Gastrocnemius medialis (tissue), 4 donors: ENCODE data around the gene ENPP1.

ENCODE experiments used
- POLR2A ChIP-seq, 2 donors: fragments of 450-650 bp; IDR thresholded peaks; one replicate each; pipeline ENCODE4 v1.6.1; 2017; ENCODE audit warnings: antibody characterized with exemption in 2 of 2, mild to moderate bottlenecking in 2 of 2, moderate library complexity in 2 of 2
- TF ChIP-seq, protein P1 (sequence below), 5 experiments: fragments of 450-650 bp in 3 of 5; fragments of 200-600 bp in 2 of 5; sonication (generic) in 2 of 5; IDR thresholded peaks in 4 of 5; conservative IDR thresholded peaks in 1 of 5; 1 replicate in 4 of 5; 2 replicates in 1 of 5; pipeline ENCODE4 v1.5.1; 2016 to 2019; ENCODE audit warnings: antibody characterized with exemption in 5 of 5, mild to moderate bottlenecking in 3 of 5, moderate library complexity in 3 of 5

DNA sequence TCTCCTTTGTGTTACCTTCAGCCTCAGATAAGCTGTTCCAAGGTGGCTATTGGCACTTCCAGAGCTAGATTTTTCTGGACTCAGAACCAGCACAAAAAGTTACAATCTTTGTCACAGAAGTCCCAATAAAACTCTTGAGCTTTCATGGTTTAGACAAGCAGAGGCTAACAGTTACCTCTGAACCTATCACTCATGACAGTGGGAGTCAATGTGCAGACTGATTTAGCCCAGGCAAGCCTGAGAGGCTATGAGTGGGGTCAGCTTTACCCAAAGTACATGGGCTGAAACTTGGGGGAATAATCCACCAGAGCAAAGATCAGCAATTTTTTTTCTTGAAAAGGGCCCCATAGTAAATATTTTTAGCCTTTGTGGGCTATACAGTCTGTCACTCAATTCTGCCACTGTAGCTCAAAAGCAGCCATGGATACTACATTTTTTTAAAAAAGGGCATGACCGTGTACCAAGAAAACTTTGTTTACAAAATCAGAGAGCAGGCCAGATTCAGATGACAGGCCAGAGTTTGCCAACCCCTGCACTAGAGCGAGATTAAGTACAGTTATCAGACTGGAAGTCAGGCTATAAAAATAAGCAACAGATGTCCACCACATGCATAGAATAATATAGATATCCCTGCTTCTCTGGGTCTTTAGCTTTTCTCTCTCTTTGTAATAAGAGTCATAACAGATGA is 123.4 kb downstream of the ENPP1 start:
- TF ChIP-seq, protein P1, sequence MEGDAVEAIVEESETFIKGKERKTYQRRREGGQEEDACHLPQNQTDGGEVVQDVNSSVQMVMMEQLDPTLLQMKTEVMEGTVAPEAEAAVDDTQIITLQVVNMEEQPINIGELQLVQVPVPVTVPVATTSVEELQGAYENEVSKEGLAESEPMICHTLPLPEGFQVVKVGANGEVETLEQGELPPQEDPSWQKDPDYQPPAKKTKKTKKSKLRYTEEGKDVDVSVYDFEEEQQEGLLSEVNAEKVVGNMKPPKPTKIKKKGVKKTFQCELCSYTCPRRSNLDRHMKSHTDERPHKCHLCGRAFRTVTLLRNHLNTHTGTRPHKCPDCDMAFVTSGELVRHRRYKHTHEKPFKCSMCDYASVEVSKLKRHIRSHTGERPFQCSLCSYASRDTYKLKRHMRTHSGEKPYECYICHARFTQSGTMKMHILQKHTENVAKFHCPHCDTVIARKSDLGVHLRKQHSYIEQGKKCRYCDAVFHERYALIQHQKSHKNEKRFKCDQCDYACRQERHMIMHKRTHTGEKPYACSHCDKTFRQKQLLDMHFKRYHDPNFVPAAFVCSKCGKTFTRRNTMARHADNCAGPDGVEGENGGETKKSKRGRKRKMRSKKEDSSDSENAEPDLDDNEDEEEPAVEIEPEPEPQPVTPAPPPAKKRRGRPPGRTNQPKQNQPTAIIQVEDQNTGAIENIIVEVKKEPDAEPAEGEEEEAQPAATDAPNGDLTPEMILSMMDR (IDR thresholded peaks at IDR 0.05 in 4 of 5, conservative IDR thresholded peaks at IDR 0.05 in 1 of 5) = no peak
- no peak for TF ChIP-seq POLR2A (IDR thresholded peaks at IDR 0.05)
